Colon (tissue), 2 donors: ENCODE results near the gene GAS2L1.

Experiments
- FAIRE-seq: peaks from 2 replicates; lab custom pipeline; 2012; peaks lifted over from hg19 to GRCh38; lab: Jason Lieb, UNC
- donor health status: control.
- donor health status: control.

Gene GAS2L1

DNA sequence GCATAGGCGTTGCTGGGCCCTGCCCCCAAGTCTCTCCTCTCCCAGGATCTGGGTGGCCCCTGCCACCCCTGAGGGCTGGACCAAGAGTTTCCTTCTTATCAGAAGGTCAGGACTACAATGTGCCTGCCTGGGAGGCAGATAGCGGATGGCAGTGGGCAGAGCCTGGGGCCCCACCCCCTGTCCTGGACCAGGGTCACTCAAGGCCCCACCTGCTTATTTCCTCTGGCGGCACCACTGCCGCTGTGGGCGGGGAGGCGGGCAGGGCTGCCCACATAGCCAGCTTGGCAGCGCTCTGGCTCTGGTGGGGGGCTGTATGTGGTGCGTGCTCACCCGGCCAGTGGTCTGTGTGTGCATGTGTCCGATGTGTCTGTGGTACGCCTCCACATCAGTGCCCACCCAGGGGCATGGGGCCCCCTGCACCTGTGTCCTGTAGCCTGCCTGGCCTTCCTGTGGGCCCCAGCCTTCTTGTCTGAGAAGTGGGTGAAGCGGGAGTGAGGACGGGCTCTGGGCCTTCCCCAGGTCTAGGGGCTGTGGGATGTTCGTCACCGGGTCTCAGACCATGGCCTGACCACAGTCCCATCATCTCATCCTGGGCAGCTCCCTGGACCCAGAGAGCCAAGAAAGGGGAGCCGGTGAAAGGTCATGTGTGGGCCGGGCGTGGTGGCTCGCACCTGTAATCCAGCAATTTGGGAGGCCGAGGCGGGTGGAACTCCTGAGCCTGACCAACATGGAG lies 3.0 kb downstream of the GAS2L1 start:
- FAIRE-seq, result no peak

DNA sequence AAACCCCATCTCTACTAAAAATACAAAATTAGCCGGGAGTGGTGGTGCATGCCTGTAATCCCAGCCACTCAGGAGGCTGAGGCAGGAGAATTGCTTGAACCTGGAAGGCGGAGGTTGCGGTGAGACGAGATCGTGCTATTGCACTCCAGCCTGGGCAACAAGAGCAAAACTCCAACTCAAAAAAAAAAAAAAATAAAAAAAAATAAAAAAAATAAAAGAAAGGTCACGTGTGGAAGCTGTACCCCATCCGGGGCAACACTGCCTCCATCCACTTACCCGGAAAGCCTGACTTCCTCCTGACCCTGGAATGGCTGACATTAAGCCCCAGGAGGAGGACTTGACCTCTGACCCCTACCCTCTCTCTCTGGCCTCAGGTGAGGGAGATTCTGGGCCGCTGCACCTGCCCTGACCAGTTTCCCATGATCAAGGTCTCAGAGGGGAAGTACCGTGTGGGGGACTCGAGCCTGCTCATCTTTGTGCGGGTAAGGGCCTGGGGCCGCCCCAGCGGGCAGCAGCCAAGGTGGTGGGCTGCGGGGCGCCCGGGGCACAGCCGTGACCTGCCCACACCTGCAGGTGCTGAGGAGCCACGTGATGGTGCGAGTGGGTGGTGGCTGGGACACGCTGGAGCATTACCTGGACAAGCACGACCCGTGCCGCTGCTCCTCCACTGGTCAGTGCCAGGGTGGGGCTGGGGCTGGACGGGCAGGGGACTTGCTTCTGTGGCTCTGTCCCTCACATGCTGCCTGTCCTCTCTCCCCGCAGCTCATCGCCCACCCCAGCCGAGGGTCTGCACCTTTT lies 3.8 kb downstream of the GAS2L1 start:
- no peak for FAIRE-seq

DNA sequence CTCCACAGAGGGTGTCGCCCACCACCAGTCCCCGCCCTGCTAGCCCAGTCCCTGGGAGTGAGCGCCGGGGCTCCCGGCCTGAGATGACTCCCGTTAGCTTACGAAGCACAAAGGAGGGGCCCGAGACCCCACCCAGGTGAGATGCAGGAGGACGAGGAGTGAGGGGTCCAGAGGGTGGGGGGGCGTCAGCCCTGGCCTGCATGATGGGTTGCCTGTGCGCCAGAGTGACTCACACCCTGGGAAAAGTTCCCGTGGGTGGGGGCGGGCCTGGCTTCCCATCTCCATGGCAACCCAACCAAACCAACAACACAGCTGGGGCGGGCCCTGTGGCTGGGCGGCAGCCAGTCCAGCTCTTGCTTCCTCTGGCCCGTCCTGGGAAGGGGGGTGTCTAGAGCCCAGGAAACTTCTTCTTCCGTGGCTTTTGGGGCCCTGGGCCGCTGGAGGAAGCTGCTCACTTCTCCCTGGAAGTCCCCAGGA lies 4.5 kb downstream of the GAS2L1 start:
- FAIRE-seq, result no peak

DNA sequence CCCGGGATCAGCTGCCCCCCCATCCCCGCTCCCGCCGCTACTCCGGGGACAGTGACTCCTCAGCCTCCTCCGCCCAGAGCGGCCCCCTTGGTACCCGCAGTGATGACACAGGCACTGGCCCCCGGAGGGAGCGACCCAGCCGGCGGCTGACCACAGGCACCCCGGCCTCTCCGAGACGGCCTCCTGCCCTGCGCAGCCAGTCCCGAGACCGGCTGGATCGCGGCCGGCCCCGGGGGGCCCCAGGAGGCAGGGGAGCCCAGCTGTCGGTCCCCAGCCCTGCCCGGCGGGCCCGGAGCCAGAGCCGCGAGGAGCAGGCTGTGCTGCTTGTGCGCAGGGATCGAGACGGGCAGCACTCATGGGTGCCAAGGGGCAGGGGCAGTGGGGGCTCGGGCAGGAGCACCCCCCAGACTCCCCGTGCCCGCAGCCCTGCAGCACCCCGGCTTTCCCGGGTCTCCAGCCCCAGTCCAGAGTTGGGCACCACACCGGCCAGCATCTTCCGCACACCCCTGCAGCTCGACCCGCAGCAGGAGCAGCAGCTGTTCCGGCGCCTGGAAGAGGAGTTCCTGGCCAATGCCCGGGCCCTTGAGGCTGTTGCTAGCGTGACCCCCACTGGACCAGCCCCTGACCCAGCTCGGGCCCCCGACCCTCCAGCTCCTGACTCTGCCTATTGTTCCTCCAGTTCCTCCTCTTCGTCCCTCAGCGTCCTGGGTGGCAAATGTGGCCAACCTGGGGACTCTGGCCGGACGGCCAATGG lies 5.2 kb downstream of the GAS2L1 start:
- no peak for FAIRE-seq

DNA sequence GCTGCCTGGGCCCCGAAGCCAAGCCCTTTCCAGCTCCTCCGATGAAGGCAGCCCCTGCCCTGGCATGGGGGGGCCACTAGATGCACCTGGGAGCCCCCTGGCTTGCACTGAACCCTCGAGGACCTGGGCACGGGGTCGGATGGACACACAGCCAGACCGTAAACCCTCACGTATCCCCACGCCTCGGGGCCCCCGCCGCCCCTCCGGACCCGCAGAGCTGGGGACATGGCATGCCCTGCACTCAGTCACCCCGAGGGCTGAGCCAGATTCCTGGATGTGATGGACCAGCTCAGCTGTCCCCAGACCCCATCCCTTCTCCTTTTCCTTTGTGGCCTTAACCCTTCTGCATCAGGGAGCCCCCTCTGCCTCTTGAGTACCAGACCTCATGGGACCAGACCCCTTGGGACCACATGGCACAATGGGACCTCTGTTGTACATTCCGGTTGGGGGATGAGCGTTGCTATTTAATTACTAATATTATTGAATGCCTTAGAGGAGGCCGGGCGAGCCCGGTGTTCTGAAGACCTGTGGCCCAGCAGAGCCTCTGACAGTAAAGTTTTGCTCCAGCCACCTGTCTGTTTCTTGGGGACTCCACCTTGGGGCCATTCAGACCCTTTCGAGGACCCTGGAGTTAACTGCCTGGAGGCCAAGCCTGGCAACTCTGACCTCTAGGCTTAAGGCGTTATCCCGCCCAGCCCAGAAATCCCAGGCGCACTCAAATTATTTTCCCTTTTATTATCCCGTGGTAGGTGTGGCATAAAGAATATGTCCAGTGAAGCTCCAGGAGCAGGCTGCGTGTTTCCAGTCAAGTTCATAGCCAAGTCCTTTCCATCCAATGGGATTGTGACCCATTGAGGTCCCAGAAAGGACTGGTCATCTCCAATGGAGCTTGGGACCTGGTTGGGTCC lies 6.0 kb downstream of the GAS2L1 start:
- no peak for FAIRE-seq

DNA sequence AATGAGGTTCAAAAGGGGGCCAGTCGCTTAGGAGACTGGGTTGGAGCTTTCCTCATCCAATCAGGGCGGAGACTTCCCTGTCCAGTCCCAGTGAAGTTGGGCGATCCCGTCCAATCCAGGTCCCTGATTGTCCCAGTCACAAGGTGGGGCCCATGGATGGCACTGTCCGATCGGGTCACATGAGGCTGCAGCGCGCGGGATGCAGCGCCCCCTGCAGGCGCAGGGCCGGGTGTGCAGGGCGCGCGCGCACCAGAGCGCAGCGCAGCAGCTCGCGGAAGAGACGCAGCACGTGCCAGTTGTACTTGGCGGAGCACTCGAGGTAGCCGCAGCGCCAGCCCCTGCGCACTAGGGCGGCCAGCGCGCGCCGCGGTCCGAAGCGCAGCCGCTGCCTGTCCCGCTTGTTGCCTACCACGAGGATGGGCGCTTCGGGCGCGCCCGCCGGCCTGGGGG lies 6.7 kb downstream of the GAS2L1 start:
- no peak for FAIRE-seq

DNA sequence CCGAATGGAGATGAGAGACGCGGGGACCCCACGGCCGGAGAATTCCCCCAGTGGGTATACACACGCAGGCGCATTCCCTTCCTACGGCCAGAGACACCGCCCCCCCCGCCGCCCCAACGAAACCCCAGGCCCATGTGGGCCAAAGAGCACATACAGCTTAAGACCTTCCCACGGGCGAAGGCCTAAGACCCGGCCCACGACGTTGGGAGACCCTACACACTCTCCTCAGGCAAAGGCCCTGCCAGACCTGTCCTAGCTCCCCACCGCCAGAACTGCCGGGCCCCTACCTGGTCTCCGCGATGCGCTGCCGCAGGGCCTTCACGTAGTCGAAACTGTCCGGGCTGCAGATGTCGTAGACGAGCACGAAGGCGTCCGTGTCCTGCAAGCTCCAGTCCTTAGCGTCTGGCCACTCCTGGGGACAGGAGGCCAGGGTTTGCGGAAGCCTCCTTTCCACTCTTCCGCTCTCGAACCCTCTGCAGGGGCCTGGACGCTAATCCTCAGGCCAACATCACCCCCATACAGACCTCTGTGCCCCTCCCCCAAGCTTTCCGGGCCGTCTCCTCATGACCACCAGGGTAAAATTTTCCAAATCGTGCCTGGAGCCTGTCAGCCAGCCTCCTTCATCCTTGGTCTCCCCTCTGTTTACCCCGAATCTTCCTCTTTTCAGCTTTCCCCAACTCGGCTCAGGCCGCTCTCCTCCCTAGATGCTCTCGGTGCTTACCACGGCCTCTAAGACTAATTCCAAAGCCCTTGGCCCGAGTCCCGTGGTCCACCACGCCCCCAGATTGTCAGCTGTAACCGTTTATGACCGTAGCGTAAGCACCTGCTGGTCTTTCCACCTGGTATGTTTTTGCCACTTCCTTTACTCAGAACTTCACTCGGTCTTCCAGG lies 7.4 kb downstream of the GAS2L1 start:
- FAIRE-seq, result no peak

DNA sequence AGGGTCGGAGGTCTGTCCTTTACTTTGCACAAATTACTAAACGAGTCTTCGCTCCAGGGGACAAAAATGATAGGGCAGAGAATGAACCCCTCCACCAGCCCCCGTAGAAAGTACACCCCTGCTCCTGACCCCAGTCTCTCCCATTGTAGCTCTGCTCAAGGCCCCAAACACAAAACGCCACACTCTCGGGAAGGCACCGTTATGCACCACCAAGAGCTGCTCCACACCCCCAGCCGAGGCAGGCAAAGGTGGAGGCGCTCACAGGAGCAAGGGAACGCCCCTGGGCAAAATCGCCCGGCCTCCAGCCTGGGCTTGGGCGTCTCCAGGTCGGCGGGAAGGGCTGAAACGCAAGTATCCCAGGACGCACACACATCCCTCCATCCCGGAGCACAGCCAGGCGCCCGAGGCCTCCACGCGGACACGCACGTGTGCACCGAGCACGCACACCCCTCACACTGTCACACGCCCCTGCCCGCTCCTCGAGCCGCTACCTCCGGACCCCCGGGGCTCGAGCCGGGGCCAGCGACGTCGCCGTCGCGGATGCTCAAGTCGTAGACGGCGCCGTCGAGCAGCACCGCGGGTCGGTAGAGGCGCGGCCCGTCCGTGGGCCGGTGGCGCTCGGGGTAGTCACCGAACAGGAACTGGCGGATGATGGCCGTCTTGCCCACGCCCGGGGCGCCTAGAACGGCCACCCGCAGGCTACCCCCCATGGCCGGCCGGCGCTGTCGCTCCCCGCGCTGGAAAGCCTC lies 8.3 kb downstream of the GAS2L1 start:
- FAIRE-seq, result no peak

DNA sequence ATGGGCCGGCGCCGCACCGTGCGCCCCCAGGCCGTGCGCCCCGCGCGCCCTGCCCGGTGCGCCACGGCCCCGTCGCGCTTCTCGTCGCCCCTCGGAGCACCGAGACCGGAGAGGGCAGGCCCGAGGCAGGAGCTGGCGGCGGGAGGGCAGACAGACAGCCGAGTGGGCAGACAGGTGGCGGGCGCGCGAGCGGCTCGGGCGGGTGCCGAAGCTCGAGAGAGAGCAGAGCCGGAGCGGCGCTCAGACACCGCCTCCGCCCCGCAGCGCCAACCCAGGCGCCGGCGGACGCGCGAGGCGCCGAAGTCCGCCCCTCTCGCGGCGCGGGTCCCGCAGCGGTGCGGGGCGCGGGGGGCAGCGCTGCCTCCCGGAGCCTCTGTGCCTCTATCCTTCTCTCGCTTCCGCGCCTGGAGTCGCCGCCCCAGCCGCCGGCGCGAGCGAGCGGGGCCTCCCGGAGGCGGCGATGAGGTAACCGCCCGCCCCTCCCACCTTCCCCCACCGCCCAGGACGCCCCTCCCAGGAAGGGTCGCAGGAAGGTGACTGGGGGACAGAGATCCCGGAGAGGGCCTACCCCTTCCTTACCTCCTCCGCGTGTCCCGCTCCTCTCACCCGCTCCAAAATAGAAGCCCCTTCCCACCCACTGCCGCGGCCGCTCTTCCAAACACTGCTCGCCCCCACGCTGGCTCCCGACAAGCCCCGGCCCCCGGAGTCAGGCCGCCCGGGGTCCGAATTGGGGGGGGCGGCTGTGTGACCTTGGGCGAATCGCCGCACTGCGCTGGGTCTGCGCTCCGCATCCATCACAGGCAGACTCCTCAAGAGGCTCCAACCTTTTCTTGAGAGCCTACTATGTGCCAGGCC lies 9.1 kb downstream of the GAS2L1 start, which contains the start of gene RASL10A:
TSS of gene RASL10A (minus strand) at position 412 of the 855 bp plus-strand sequence. CDS start 451 bp downstream, outside the sequence.
- FAIRE-seq, result no peak

DNA sequence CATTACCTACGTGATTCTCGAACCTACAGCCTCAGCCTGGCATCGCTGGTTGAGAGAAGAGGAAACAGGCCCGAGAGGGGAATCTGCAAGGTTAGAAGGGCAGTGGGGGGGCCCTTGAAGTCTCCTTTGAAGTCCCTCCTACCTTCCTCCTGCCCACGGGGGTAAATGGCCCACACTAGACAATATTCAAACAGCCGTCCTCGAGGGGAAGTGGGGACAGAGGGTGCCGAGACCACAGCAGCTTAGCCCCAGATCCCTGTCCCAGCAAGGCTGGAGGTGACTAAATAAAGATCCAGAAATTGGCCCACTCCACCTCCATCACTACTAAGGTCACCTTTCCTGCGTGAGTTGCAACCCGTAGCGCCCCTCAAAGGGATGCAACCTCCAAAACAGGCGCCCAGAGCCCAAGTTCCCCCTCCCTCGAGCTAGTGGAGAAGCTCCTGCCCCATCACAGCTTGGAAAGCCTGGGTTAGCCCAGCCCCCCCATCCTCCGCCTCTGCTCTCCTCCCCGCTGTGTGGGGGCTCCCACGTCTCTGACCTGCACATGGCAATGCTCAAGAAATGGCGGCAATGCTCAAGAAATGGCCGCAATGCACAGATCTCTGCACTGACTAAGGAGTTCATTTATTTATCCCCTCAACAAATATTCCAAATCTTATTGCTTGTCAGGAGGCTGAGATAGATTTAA lies 9.8 kb downstream of the GAS2L1 start:
- no peak for FAIRE-seq

DNA sequence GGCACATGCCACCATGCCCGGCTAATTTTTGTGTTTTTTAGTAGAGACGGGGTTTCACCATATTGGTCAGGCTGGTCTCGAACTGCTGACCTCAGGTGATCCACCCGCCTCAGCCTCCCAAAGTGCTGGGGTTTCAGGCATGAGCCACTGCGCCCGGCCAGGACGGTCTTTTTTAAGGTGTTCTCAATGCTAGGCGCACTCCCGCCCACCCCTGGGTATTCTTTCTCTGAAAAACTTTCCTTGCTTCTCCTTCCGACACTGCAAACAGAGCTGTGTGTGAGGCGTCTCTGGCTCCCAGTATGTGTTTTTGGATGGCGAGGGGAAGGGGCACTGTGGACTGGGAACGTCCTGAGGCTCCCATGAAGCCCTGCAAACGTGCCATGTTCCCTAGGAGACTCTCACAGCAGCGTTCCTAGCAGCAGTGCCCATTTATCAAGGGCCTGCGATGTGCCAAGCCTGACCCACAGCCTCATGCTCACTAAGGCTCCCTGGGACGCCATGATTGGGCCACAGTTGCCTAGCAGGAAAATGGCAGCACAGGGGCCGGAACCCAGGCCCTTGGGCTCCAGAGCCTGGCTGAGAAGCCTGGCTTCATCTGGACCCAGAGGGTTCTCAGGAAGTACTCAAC lies 11.5 kb downstream of the GAS2L1 start:
- FAIRE-seq, result no peak

DNA sequence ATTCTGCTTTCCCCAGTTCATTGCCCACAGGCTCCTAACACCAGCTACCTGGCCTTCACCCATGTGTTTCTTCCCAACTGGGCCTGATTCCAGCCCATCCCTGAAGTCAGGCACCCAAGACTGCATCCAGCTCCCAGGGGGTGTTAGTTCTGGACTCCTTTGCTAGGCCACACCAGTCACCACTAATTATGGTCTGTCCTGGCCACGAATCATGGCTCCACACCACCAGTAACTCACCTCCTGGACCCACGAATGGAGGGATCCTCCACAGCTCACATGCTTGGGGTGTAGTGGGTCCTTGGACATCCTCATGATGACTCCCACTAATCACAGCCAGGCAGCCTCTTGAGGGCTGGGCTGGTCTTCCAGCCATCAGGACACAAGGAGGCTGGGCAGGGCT lies 12.6 kb downstream of the GAS2L1 start:
- no peak for FAIRE-seq

DNA sequence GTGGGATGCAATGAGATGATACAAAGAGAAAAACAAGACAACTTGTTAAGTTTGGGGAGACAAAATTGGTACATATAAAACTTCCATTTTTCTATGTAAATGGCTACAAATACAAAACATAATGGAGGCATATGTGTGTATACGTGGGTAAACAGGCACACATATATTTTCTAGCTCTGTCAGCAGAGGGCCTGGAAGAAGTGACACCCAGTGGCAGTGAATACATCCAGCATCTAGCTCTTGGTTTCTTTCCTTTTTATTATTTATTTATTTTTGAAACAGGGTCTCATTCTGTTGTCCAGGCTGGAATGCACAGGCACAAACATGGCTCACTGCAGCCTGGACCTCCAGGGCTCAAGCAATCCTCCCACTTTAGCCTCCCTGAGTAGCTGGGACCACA lies 14.1 kb downstream of the GAS2L1 start:
- no peak for FAIRE-seq

DNA sequence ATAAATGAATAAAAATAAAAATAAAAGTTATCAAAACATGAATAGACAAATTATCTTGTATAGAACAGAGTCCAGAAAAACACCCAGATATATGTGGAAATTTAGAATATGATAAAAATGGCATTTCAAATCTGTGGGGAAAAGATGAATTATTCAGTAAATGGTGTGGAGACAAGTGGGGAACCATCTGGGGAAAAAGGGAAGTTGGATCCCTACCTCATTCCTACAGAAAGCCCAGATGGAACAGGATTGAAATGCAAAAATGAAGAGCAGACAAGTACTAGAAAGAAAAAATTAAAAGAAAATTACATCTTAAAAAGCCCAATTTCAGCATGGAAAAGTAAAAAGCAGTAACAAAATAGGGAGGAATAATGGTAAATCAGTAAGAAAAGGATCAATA lies 17.2 kb downstream of the GAS2L1 start:
- FAIRE-seq, result no peak

DNA sequence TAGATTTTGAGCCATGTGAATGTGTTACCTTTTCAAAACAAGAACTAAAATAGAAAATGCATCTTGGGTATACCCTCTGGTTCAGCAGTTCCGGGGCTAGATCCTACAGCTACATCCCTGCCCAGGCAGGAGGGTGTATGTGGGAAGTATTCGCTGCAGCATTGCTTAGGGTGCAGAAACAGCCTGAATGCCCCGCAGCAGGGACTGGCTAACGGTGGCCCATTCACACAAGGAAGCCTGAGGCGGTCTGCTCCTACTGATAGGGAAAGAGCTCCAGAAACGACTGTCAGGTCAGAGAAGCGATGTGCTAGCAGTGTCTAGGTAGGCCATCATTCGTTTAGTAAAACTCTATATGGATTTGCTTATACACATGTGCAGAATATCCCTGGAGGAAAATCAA lies 18.9 kb downstream of the GAS2L1 start:
- FAIRE-seq, result no peak

DNA sequence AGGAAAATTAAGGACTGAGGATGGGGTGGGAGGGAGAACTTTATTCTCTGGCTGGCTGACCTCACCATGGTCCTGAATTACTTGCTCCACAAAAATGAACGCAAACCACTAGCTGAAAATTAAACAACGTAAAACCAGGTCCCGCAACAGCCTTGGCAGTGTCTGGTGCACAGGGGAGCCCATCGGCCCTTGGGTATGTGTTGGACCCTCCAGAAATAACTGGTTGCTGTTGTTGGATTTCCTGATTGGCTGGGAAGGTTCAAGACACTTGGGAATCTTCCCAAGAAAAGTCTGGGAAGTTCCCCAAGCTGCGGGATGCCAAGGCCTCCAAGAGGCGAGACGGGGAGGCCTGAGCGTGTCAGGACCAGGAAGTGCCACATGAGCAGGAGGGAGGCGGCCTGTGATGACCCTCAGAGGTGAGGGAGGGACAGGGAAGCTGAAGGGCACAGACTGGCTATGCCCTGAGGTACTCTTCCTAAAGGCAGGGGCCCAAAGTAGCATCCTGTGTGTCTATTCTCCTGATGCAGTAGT lies 19.4 kb downstream of the GAS2L1 start:
- FAIRE-seq, result no peak

DNA sequence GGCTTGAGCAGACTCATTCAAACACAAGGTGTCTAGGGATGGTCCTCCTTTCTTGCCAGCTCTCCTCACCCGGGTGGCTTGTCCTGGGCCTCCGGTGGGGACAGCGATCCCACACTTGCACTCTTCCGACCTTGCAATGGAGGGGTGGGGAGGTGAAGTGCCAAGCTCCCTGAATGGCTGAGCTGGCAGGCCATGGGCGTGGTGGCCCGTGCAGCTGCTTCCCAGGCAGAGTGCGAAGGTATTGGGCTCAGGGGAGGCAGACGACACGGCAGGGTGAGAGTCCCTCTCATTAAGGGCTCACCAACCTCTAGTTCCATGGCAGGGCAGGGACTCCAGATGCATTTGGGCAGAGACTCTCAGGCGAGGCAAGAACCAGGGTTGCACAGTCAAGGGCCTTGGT lies 20.0 kb downstream of the GAS2L1 start:
- FAIRE-seq, result no peak
